ENCODE results near the gene MSL1.

The MSL1 gene

GRCh38 chr17:40121181-40122135, at the start of gene MSL1:
Gene MSL1, plus strand, starts transcription at chr17:40121971. Its CDS starts 642 bp downstream, at chr17:40122613.
- peak; percentile 83 for DNase-seq

- DNase-seq, result no peak
These were observed 49.6 kb upstream of the MSL1 start for GRCh38 chr17:40072040-40072734.

- no peak for DNase-seq
These were observed 48.9 kb upstream of the MSL1 start for GRCh38 chr17:40072735-40073346.

- DNase-seq, result no peak
These were observed 48.2 kb upstream of the MSL1 start for GRCh38 chr17:40073454-40074174.

GRCh38 chr17:40074175-40074512, 47.6 kb upstream of the MSL1 start:
- DNase-seq, result no peak

GRCh38 chr17:40074871-40075200, 46.9 kb upstream of the MSL1 start:
- no peak for DNase-seq

- DNase-seq, result peak; percentile 66
These were observed 46.4 kb upstream of the MSL1 start for GRCh38 chr17:40075201-40075941.

GRCh38 chr17:40075942-40076498, 45.8 kb upstream of the MSL1 start:
- DNase-seq, result no peak

- no peak for DNase-seq
These were observed 45.2 kb upstream of the MSL1 start for GRCh38 chr17:40076591-40076990.

GRCh38 chr17:40079545-40079944, 42.2 kb upstream of the MSL1 start:
- no peak for DNase-seq

GRCh38 chr17:40084477-40084876, 37.3 kb upstream of the MSL1 start:
- no peak for DNase-seq

- peak; percentile 64 for DNase-seq
These were observed 35.4 kb upstream of the MSL1 start for GRCh38 chr17:40086150-40087044.

GRCh38 chr17:40087049-40087794, 34.5 kb upstream of the MSL1 start:
- DNase-seq, result no peak

- no peak for DNase-seq
These were observed 33.7 kb upstream of the MSL1 start for GRCh38 chr17:40087903-40088718.

GRCh38 chr17:40089077-40089895, 32.5 kb upstream of the MSL1 start:
- no peak for DNase-seq

GRCh38 chr17:40090237-40091119, 31.3 kb upstream of the MSL1 start:
- DNase-seq, result no peak

- DNase-seq, result no peak
These were observed 29.9 kb upstream of the MSL1 start for GRCh38 chr17:40091691-40092397.

Data from activated gamma-delta T cell treated with Interleukin-2 at 50 U/mL for 16 hours (primary cell).